ENCODE measurements around the gene BORCS5. TPM values are rescaled to one million over a fixed set of nuclear protein-coding genes. Genes with fewer than 3 reads are reported as not detected.

BORCS5 gene
- total RNA-seq, 1 experiment from 2014 or later: 11.5 TPM

GRCh38 chr12:12356467-12356895 lies 397 bp upstream of the BORCS5 start:
- DNase-seq: no peak
- Mint-ChIP-seq H3K27me3 (ENCODE audit: unreplicated experiment) (no peaks in the 10 kb centered on the region), H3K36me3 (ENCODE audit: insufficient read depth, unreplicated experiment) (peaks cover 20% of the 10 kb centered on the region), H3K9me3 (ENCODE audit: low read depth, unreplicated experiment) (no peaks in the 10 kb centered on the region), H3K27ac (ENCODE audit: unreplicated experiment) (peak overlapping the region; percentile 96), H3K4me3 (ENCODE audit: low read depth, unreplicated experiment) (peak overlapping the region; percentile 82), H3K4me1 (ENCODE audit: low read depth, unreplicated experiment) (peaks cover 19% of the 10 kb centered on the region)
- TF ChIP-seq CTCF (IDR thresholded peaks at IDR 0.05; ENCODE audit: unreplicated experiment): no peak
- intact Hi-C loops (cut with micrococcal nuclease; ENCODE audit: unreplicated experiment): no loop called here
- CTCF ChIA-PET: interaction anchor here (2.0 kb wide), 1 partner anchor 42 kb away, joined by 5 read pairs; no protein-coding TSS in a partner anchor
- BruUV-seq (replicated peaks): TSS peak; percentile 96

GRCh38 chr12:12357719-12358461 lies 1.0 kb downstream of the BORCS5 start:
- H3K27me3 Mint-ChIP-seq (ENCODE audit: unreplicated experiment): no peaks in the 10 kb centered on the region
- peak overlapping the region; percentile 82 for H3K4me3 Mint-ChIP-seq (ENCODE audit: low read depth, unreplicated experiment)
- peak overlapping the region; percentile 96 for H3K27ac Mint-ChIP-seq (ENCODE audit: unreplicated experiment)
- DNase-seq: no peak
- H3K9me3 Mint-ChIP-seq (ENCODE audit: low read depth, unreplicated experiment): no peaks in the 10 kb centered on the region
- peaks cover 20% of the 10 kb centered on the region for H3K36me3 Mint-ChIP-seq (ENCODE audit: insufficient read depth, unreplicated experiment)
- CTCF ChIA-PET: interaction anchor here (0.5 to 2.0 kb wide), 9 partner anchors 8 to 844 kb away, joined by 3 to 7 read pairs (median 3); partner anchors contain the start of gene MANSC1
- intact Hi-C loops (cut with micrococcal nuclease; ENCODE audit: unreplicated experiment): no loop called here
- TF ChIP-seq CTCF (IDR thresholded peaks at IDR 0.05; ENCODE audit: unreplicated experiment): no peak
- H3K4me1 Mint-ChIP-seq (ENCODE audit: low read depth, unreplicated experiment): peaks cover 16% of the 10 kb centered on the region
- BruUV-seq (replicated peaks): TSS peak; percentile 63

DNA sequence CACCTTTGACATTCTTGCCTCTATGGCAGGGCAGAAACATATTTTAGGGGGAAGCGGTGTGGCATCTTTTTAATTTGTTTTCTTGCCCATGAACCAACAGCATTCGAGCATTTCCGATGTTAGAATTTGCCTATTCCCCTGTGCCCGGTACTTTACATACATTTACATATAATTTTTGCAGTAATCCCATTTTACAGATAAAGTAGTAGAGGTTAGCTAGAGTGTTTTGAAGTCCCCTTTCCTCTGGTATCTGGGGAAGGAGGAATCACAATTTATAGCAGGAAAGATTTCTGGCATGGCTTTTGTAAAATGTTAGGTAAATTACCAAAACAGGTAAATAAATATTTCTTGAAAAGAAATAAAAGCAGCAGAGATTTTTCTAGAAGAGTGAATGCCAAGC lies 1.6 kb downstream of the BORCS5 start:
- Mint-ChIP-seq H3K27me3 (ENCODE audit: unreplicated experiment) (no peaks in the 10 kb centered on the region), H3K4me3 (ENCODE audit: low read depth, unreplicated experiment) (peak overlapping the region; percentile 82), H3K36me3 (ENCODE audit: insufficient read depth, unreplicated experiment) (peaks cover 20% of the 10 kb centered on the region), H3K27ac (ENCODE audit: unreplicated experiment) (peak overlapping the region; percentile 96), H3K9me3 (ENCODE audit: low read depth, unreplicated experiment) (no peaks in the 10 kb centered on the region), H3K4me1 (ENCODE audit: low read depth, unreplicated experiment) (peaks cover 9% of the 10 kb centered on the region)
- no peak for DNase-seq
- TF ChIP-seq CTCF (IDR thresholded peaks at IDR 0.05; ENCODE audit: unreplicated experiment): no peak
- intact Hi-C loops (cut with micrococcal nuclease; ENCODE audit: unreplicated experiment): no loop called here
- CTCF ChIA-PET: interaction anchor here (0.5 to 2.0 kb wide), 4 partner anchors 9 to 843 kb away, joined by 5 to 7 read pairs (median 6); partner anchors contain the start of gene MANSC1
- no TSS peak for BruUV-seq (replicated peaks)

DNA sequence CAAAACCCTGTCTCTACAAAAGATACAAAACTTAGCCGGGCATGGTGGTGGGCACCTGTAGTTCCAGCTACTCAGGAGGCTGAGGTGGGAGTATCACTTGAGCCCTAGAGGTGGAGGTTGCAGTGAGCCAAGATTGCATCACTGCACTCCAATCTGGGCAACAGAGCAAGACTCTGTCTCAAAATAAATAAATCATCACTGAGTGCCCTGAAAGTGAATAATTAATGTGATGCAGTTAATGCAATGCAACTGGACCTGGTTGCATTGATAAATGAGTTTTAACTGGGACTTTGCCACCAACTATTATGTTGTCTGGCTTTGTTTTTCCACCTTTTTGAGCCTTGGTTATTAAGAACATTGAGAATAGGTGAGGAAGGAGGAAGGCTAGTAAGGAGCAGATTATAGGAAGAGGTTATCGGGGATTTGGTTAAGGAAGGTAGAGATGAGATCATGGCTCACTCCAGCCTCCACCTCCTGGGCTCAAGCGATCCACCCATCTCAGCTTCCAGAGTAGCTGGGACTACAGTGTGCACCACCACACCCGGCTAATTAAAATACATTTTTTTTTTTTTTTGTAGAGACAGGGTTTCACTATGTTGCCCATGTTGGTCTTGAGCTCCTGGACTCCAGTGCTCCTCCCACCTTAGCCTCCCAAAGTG lies 8.0 kb downstream of the BORCS5 start:
- BruUV-seq (replicated peaks): no TSS peak
- Mint-ChIP-seq H3K27me3 (ENCODE audit: unreplicated experiment) (no peaks in the 10 kb centered on the region), H3K4me1 (ENCODE audit: low read depth, unreplicated experiment) (peaks cover 8% of the 10 kb centered on the region), H3K9me3 (ENCODE audit: low read depth, unreplicated experiment) (no peaks in the 10 kb centered on the region), H3K4me3 (ENCODE audit: low read depth, unreplicated experiment) (no peak overlapping the region), H3K27ac (ENCODE audit: unreplicated experiment) (no peak overlapping the region), H3K36me3 (ENCODE audit: insufficient read depth, unreplicated experiment) (no peaks in the 10 kb centered on the region)
- intact Hi-C loops (cut with micrococcal nuclease; ENCODE audit: unreplicated experiment): no loop called here
- CTCF ChIA-PET: interaction anchor here (0.5 to 0.6 kb wide), 2 partner anchors 212 to 1245 kb away, joined by 3 to 4 read pairs; no protein-coding TSS in a partner anchor
- DNase-seq: no peak
- no peak for TF ChIP-seq CTCF (IDR thresholded peaks at IDR 0.05; ENCODE audit: unreplicated experiment)
